ENCODE measurements around the gene NCOA7.

DNA sequence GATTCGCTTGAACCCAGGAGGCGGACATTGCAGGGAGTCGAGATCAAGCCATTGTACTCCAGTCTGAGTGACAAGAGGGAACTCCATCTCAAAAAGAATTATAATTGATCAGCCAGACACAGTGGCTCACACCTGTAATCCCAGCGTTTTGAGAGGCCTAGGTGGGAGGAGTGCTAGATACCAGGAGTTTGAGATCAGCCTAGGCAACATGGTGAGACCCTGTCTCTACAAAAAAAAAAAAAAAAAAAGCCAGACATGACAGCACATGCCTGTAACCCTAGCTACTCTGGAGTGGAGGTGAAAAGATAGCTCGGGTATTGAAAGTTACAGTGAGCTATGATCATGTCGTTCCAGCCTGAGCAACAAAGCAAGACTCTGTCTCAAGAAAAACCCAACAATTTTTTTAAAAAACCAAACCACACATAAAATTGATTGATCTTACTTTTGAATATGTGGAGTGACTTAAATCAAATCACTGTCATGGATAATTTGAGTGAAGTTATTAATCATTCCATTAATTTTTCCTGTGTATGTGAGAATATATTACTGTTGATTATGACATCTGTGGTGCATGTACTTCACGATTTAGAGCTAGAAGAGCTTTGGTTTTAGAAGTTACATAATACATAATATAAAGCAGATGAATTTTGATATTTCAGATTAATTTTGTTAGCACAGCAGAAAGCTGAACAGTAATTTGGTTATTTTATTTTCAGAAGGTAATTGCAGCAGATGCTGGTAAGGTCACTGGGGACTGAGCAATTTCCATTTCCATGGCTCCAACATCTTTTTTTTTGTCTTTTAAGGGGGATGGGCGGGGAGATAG lies 34.4 kb downstream of the NCOA7 start:
- no peak for TF ChIP-seq POLR2A (IDR thresholded peaks at IDR 0.05)
- TF ChIP-seq, protein P1, sequence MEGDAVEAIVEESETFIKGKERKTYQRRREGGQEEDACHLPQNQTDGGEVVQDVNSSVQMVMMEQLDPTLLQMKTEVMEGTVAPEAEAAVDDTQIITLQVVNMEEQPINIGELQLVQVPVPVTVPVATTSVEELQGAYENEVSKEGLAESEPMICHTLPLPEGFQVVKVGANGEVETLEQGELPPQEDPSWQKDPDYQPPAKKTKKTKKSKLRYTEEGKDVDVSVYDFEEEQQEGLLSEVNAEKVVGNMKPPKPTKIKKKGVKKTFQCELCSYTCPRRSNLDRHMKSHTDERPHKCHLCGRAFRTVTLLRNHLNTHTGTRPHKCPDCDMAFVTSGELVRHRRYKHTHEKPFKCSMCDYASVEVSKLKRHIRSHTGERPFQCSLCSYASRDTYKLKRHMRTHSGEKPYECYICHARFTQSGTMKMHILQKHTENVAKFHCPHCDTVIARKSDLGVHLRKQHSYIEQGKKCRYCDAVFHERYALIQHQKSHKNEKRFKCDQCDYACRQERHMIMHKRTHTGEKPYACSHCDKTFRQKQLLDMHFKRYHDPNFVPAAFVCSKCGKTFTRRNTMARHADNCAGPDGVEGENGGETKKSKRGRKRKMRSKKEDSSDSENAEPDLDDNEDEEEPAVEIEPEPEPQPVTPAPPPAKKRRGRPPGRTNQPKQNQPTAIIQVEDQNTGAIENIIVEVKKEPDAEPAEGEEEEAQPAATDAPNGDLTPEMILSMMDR (IDR thresholded peaks at IDR 0.05), result no peak

Measured in testis (tissue), 2 donors.